HepG2 (cell line): ENCODE results near the gene ZFHX3. TPM values are rescaled to one million over a fixed set of nuclear protein-coding genes. Genes with fewer than 3 reads are reported as not detected.

Source experiments
- ATM ChIP-seq: fragments of 450-650 bp; IDR thresholded peaks from 2 replicates; pipeline ENCODE4 v1.7.1; 2017; ENCODE audit warnings: mild to moderate bottlenecking, borderline replicate concordance
- FOXA1 ChIP-seq, 2 experiments: fragments of 450-650 bp in 1 of 2; sonication (generic) in 1 of 2; formaldehyde crosslinking in 1 of 2; IDR thresholded peaks; 2 replicates each; pipeline versions ENCODE4 v1.4.0 to v1.6.1; 2016 to 2020; ENCODE audit warnings: missing genetic modification reagents in 1 of 2
- ISL2 ChIP-seq: sonication (generic); formaldehyde crosslinking; IDR thresholded peaks from 2 replicates; pipeline ENCODE4 v1.5.0; 2020; ENCODE audit warnings: missing genetic modification reagents
- KLF13 ChIP-seq: sonication (generic); formaldehyde crosslinking; IDR thresholded peaks from 2 replicates; pipeline ENCODE4 v1.4.0; 2020; ENCODE audit warnings: mild to moderate bottlenecking, missing genetic modification reagents
- MED1 ChIP-seq: sonication (generic); formaldehyde crosslinking; IDR thresholded peaks from 2 replicates; pipeline ENCODE4 v1.4.0; 2020; ENCODE audit warnings: missing genetic modification reagents
- NFIC ChIP-seq: IDR thresholded peaks from 2 replicates; pipeline ENCODE4 v1.6.1; 2012; ENCODE audit warnings: mild to moderate bottlenecking, low read length, inconsistent platforms
- NR0B2 ChIP-seq: sonication (generic); formaldehyde crosslinking; IDR thresholded peaks from 2 replicates; pipeline ENCODE4 v1.4.0; 2020; ENCODE audit warnings: mild to moderate bottlenecking, missing genetic modification reagents
- NR2F2 ChIP-seq: IDR thresholded peaks from 2 replicates; pipeline ENCODE4 v1.6.1; 2012; ENCODE audit warnings: low read depth, inconsistent platforms, borderline replicate concordance
- RBFOX2 ChIP-seq: fragments of 200-400 bp; formaldehyde crosslinking; IDR thresholded peaks from 2 replicates; pipeline ENCODE4 v1.6.1; 2017; ENCODE audit warnings: low read depth, mild to moderate bottlenecking, low read length
- RORA ChIP-seq: sonication (generic); formaldehyde crosslinking; IDR thresholded peaks from 2 replicates; pipeline ENCODE4 v1.5.0; 2020; ENCODE audit warnings: mild to moderate bottlenecking, missing genetic modification reagents, moderate library complexity
- ZBTB34 ChIP-seq: sonication (generic); formaldehyde crosslinking; IDR thresholded peaks from 2 replicates; pipeline ENCODE4 v1.8.0; 2022; ENCODE audit warnings: mild to moderate bottlenecking, missing genetic modification reagents
- ZFP82 ChIP-seq: sonication (generic); formaldehyde crosslinking; IDR thresholded peaks from 2 replicates; pipeline ENCODE4 v1.5.1; 2020; ENCODE audit warnings: mild to moderate bottlenecking, missing genetic modification reagents, borderline replicate concordance
- ZNF232 ChIP-seq: sonication (generic); formaldehyde crosslinking; IDR thresholded peaks from 2 replicates; pipeline ENCODE4 v1.4.0; 2020; ENCODE audit warnings: missing genetic modification reagents, borderline replicate concordance
- ZNF24 ChIP-seq: fragments of 450-650 bp; IDR thresholded peaks from 2 replicates; pipeline ENCODE4 v1.6.1; 2017; ENCODE audit warnings: antibody characterized with exemption, mild to moderate bottlenecking
- ZNF331 ChIP-seq: sonication (generic); formaldehyde crosslinking; IDR thresholded peaks from 2 replicates; pipeline ENCODE4 v1.4.0; 2020; ENCODE audit warnings: missing genetic modification reagents
- ZNF597 ChIP-seq: sonication (generic); formaldehyde crosslinking; IDR thresholded peaks from 2 replicates; pipeline ENCODE4 v1.5.0; 2020; ENCODE audit warnings: missing genetic modification reagents
- ZNF616 ChIP-seq: sonication (generic); formaldehyde crosslinking; IDR thresholded peaks from 2 replicates; pipeline ENCODE4 v1.5.0; 2020; ENCODE audit warnings: low read depth, mild to moderate bottlenecking, missing genetic modification reagents
- ZNF619 ChIP-seq: sonication (generic); formaldehyde crosslinking; IDR thresholded peaks from 2 replicates; pipeline ENCODE4 v1.4.0; 2020; ENCODE audit warnings: mild to moderate bottlenecking, missing genetic modification reagents
- polyA plus RNA-seq, 8 experiments: library from polyadenylated mRNA; depleted of rRNA in 3 of 8; stranded (reverse) in 7 of 8; unstranded in 1 of 8; fragments of >200 nt; fragmentation: Illumina TruSeq in 4 of 8; extraction: Trizol in 4 of 8; gene quantifications; 2 replicates each; pipeline versions ENCODE4 v1.2.1 to v1.2.3, GENCODE V29; 2011 to 2016; ENCODE audit warnings: low read depth in 4 of 8, missing spikeins in 1 of 8, mixed read lengths in 1 of 8; ENCODE audit not compliant: insufficient read depth in 1 of 8
- total RNA-seq, 5 experiments: library from RNA; depleted of rRNA; stranded (reverse); fragments of >200 nt; fragmentation: Illumina TruSeq; extraction: Trizol; gene quantifications; 2 replicates each; pipeline ENCODE4 v1.2.3, GENCODE V29; 2016; ENCODE audit warnings: low read depth in 1 of 5
- TF ChIP-seq, protein P1 (sequence below): sonication (generic); formaldehyde crosslinking; IDR thresholded peaks from 2 replicates; pipeline ENCODE4 v1.8.1; 2022; ENCODE audit warnings: low read depth, mild to moderate bottlenecking, missing genetic modification reagents
- TF ChIP-seq, protein P2 (sequence below): sonication (generic); formaldehyde crosslinking; IDR thresholded peaks from 2 replicates; pipeline ENCODE4 v1.5.1; 2020; ENCODE audit warnings: mild to moderate bottlenecking, moderate library complexity, missing genetic modification reagents
- TF ChIP-seq, protein P3 (sequence below): IDR thresholded peaks from 2 replicates; pipeline ENCODE4 v1.6.1; 2016; ENCODE audit warnings: missing genetic modification reagents, missing compliant biosample characterization

Gene ZFHX3
- total and polyA plus RNA-seq, 2 of the 13 experiments (the other 11 are each of a cell fraction or from before 2014, with no cell fraction given): 5.0 to 6.0 TPM

GRCh38 chr16:72947379-72948237 is 100.3 kb downstream of the ZFHX3 start (continued):
- TF ChIP-seq, protein P1, sequence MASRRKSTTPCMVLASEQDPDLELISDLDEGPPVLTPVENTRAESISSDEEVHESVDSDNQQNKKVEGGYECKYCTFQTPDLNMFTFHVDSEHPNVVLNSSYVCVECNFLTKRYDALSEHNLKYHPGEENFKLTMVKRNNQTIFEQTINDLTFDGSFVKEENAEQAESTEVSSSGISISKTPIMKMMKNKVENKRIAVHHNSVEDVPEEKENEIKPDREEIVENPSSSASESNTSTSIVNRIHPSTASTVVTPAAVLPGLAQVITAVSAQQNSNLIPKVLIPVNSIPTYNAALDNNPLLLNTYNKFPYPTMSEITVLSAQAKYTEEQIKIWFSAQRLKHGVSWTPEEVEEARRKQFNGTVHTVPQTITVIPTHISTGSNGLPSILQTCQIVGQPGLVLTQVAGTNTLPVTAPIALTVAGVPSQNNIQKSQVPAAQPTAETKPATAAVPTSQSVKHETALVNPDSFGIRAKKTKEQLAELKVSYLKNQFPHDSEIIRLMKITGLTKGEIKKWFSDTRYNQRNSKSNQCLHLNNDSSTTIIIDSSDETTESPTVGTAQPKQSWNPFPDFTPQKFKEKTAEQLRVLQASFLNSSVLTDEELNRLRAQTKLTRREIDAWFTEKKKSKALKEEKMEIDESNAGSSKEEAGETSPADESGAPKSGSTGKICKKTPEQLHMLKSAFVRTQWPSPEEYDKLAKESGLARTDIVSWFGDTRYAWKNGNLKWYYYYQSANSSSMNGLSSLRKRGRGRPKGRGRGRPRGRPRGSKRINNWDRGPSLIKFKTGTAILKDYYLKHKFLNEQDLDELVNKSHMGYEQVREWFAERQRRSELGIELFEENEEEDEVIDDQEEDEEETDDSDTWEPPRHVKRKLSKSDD (CRISPR knock-in tag): 0 out of 2 replicates have a peak, but pooled peaks have one; percentile 40
- TF ChIP-seq, protein P2, sequence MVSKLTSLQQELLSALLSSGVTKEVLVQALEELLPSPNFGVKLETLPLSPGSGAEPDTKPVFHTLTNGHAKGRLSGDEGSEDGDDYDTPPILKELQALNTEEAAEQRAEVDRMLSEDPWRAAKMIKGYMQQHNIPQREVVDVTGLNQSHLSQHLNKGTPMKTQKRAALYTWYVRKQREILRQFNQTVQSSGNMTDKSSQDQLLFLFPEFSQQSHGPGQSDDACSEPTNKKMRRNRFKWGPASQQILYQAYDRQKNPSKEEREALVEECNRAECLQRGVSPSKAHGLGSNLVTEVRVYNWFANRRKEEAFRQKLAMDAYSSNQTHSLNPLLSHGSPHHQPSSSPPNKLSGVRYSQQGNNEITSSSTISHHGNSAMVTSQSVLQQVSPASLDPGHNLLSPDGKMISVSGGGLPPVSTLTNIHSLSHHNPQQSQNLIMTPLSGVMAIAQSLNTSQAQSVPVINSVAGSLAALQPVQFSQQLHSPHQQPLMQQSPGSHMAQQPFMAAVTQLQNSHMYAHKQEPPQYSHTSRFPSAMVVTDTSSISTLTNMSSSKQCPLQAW (CRISPR knock-in tag): peak; percentile 54; the same call in 1 of the 2 replicates
- TF ChIP-seq ATM: no peak
- no peak for TF ChIP-seq KLF13 (CRISPR knock-in tag)
- TF ChIP-seq ZNF24: no peak
- no peak for TF ChIP-seq ZFP82 (CRISPR knock-in tag)
- TF ChIP-seq ISL2 (CRISPR knock-in tag): peak; percentile 65
- TF ChIP-seq ZNF619 (CRISPR knock-in tag): no peak
- TF ChIP-seq NR2F2: 0 out of 2 replicates have a peak, but pooled peaks have one; percentile 54
- TF ChIP-seq, protein P3, sequence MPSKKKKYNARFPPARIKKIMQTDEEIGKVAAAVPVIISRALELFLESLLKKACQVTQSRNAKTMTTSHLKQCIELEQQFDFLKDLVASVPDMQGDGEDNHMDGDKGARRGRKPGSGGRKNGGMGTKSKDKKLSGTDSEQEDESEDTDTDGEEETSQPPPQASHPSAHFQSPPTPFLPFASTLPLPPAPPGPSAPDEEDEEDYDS (CRISPR knock-in tag): peak; percentile 46
- peak; percentile 72 for TF ChIP-seq MED1 (CRISPR knock-in tag)
- no peak for TF ChIP-seq FOXA1 (IDR thresholded peaks at IDR 0.05)
- no peak for TF ChIP-seq FOXA1 (CRISPR knock-in tag; IDR thresholded peaks at IDR 0.05)
- no peak for TF ChIP-seq NR0B2 (CRISPR knock-in tag)
- no peak for TF ChIP-seq ZNF597 (CRISPR knock-in tag)
- TF ChIP-seq RBFOX2: no peak
- no peak for TF ChIP-seq RORA (CRISPR knock-in tag)
- TF ChIP-seq ZNF232 (CRISPR knock-in tag): peak; percentile 34; the same call in 1 of the 2 replicates
- no peak for TF ChIP-seq NFIC
- TF ChIP-seq ZNF616 (CRISPR knock-in tag): no peak
- no peak for TF ChIP-seq ZBTB34
- TF ChIP-seq ZNF331: peak; percentile 49; the same call in 1 of the 2 replicates
